GM18505 (cell line): ENCODE data around the gene SETD4.

Source experiments
- ATAC-seq: cut with Tn5 transposase; IDR thresholded peaks from one replicate; pipeline ENCODE4 v1.9.1; 2021; ENCODE audit not compliant: unreplicated experiment
- POLR2A ChIP-seq: IDR thresholded peaks from 4 replicates; pipeline ENCODE4 v1.6.1; 2011; ENCODE audit warnings: borderline replicate concordance; ENCODE audit not compliant: insufficient read depth, insufficient read length; ENCODE audit errors: extremely low read depth

SETD4 gene

GRCh38 chr21:36052860-36053714 is 7.2 kb downstream of the SETD4 start:
- no peak for ATAC-seq
- no peak for TF ChIP-seq POLR2A

GRCh38 chr21:36048357-36048756 is 12.0 kb downstream of the SETD4 start:
- no peak for TF ChIP-seq POLR2A
- ATAC-seq, result no peak

DNA sequence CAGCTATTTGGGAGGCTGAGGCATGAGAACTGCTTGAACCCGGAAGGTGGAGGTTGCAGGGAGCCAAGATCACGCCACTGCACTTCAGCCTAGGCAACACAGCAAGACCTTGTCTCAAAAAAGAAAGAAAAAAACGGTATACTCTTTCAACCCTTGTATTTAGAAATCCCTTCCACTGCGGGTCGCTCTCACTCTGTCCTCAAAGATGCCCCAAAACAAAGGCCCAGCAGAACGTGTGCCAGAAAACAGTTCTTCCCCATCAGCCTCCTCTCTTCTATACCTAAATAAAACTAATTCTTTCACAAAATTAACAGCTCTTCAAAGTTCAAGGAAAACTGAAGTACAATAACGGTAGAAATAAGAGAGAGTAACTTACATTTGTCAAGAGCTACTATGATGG is 13.2 kb downstream of the SETD4 start:
- TF ChIP-seq POLR2A, result no peak
- no peak for ATAC-seq

- no peak for ATAC-seq
Observed at GRCh38 chr21:36045993-36046392, 14.3 kb downstream of the SETD4 start.

DNA sequence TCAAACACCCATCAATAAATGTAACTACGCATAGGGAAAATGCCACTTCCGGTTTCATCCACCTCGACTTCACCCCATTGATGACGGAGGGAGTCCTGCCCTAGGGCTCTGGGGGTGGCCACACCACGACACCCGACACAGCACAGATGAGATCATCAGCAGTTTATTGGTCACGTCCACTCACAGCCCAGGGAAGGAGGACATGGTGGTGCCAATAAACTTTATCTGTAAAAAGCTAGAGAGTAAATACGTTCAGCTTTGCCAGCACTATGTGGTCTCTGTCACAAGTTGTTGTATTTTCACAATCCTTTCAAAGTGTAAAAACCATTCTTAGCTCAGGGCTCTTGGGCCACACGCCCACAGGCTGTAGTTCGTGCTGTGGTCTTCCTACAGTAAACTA is 16.3 kb downstream of the SETD4 start:
- no peak for ATAC-seq
- TF ChIP-seq POLR2A, result no peak

More at GRCh38 chr21:36045993-36046392, 14.3 kb downstream of the SETD4 start:
- no peak for TF ChIP-seq POLR2A

- no peak for TF ChIP-seq POLR2A
- no peak for ATAC-seq
Observed at GRCh38 chr21:36041910-36042309, 18.4 kb downstream of the SETD4 start.

DNA sequence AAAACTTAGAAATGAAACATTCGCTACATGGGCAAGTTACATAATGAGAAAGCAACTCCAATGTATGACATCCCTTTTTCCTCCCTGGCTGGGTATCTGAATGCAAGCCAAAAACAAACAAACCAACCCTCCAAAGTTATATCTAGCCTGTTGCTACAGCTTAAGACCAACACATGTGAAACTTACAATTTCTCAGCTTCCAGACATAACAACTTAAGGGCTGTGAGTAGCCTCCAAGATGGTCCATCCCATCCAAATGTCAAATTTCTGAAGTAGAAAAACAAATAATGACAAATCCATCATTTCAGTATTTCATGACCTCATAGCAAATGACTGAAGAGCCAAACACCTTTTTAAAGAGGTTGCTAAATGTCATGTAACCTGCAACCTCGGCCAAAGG is 19.9 kb downstream of the SETD4 start:
- no peak for TF ChIP-seq POLR2A
- no peak for ATAC-seq

- no peak for ATAC-seq
- no peak for TF ChIP-seq POLR2A
Observed at GRCh38 chr21:36039861-36040260, 20.5 kb downstream of the SETD4 start.

GRCh38 chr21:36038701-36039497 is 21.4 kb downstream of the SETD4 start:
- no peak for TF ChIP-seq POLR2A
- ATAC-seq, result no peak

GRCh38 chr21:36035381-36035791 is 24.9 kb downstream of the SETD4 start:
- ATAC-seq, result no peak
- no peak for TF ChIP-seq POLR2A

- no peak for TF ChIP-seq POLR2A
- no peak for ATAC-seq
Observed at GRCh38 chr21:36034211-36034913, 26.0 kb downstream of the SETD4 start.

GRCh38 chr21:36032647-36033406 is 27.5 kb downstream of the SETD4 start:
- ATAC-seq, result no peak
- no peak for TF ChIP-seq POLR2A
